ENCODE measurements around the gene DNAH5.
A peak's percentile ranks its signal among the peaks of the same experiment; 100 is the strongest.

DNAH5 gene

GRCh38 chr5:13910201-13910600 lies 34.3 kb downstream of the DNAH5 start:
- H3K4me3 ChIP-seq (ENCODE audit: low read length) = no peak overlapping the region
- no peak for TF ChIP-seq CTCF (conservative IDR thresholded peaks at IDR 0.05; ENCODE audit: low read length)
- no peak for DNase-seq (ENCODE audit: low read depth)

GRCh38 chr5:13909271-13909670 lies 35.2 kb downstream of the DNAH5 start:
- H3K4me3 ChIP-seq (ENCODE audit: low read length) = no peak overlapping the region
- TF ChIP-seq CTCF (conservative IDR thresholded peaks at IDR 0.05; ENCODE audit: low read length) = no peak
- DNase-seq (ENCODE audit: low read depth) = no peak

- no peak for DNase-seq (ENCODE audit: low read depth)
- H3K4me3 ChIP-seq (ENCODE audit: low read length) = no peak overlapping the region
- no peak for TF ChIP-seq CTCF (conservative IDR thresholded peaks at IDR 0.05; ENCODE audit: low read length)
Observed at GRCh38 chr5:13898569-13898968, 45.9 kb downstream of the DNAH5 start.

GRCh38 chr5:13878357-13878756 lies 66.1 kb downstream of the DNAH5 start:
- no peak for TF ChIP-seq CTCF (conservative IDR thresholded peaks at IDR 0.05; ENCODE audit: low read length)
- no peak for DNase-seq (ENCODE audit: low read depth)
- no peak overlapping the region for H3K4me3 ChIP-seq (ENCODE audit: low read length)

- TF ChIP-seq CTCF (conservative IDR thresholded peaks at IDR 0.05; ENCODE audit: low read length) = no peak
- no peak overlapping the region for H3K4me3 ChIP-seq (ENCODE audit: low read length)
- DNase-seq (ENCODE audit: low read depth) = peak; percentile 20
Observed at GRCh38 chr5:13866792-13867191, 77.7 kb downstream of the DNAH5 start.

- H3K4me3 ChIP-seq (ENCODE audit: low read length) = no peak overlapping the region
- no peak for TF ChIP-seq CTCF (conservative IDR thresholded peaks at IDR 0.05; ENCODE audit: low read length)
- no peak for DNase-seq (ENCODE audit: low read depth)
Observed at GRCh38 chr5:13865312-13865711, 79.2 kb downstream of the DNAH5 start.

- no peak for TF ChIP-seq CTCF (conservative IDR thresholded peaks at IDR 0.05; ENCODE audit: low read length)
- DNase-seq (ENCODE audit: low read depth) = no peak
- H3K4me3 ChIP-seq (ENCODE audit: low read length) = no peak overlapping the region
Observed at GRCh38 chr5:13860146-13860545, 84.3 kb downstream of the DNAH5 start.
